Brain microvascular endothelial cell (primary cell): ENCODE measurements around the gene ZNF765.
"Not testable (repeated sequence)": the region's sequence is repeated elsewhere in the genome, so short reads cannot be mapped to it uniquely, and the experiment has no call there.

Source experiments
- DNase-seq: peaks from one replicate; pipeline ENCODE4 v3.0.0-alpha.2; 2020
- H3K27ac ChIP-seq: fragments of 250-450 bp; sonication (Bioruptor Pico); 2 replicates; pipeline ENCODE4 v1.5.1; 2020; ENCODE audit warnings: mild to moderate bottlenecking, moderate library complexity
- H3K27me3 ChIP-seq: fragments of 250-450 bp; sonication (Bioruptor Pico); replicated peaks from 2 replicates; pipeline ENCODE4 v1.5.1; 2020; ENCODE audit warnings: mild to moderate bottlenecking
- H3K36me3 ChIP-seq: fragments of 250-450 bp; sonication (Bioruptor Pico); replicated peaks from 2 replicates; pipeline ENCODE4 v1.5.1; 2020; ENCODE audit warnings: mild to moderate bottlenecking
- H3K4me3 ChIP-seq: 2 replicates; pipeline ENCODE4 v1.5.1; 2011; ENCODE audit warnings: low read depth, mild to moderate bottlenecking, control low read depth, low read length, moderate library complexity
- in situ Hi-C: cut with HindIII; loops from 2 replicates; pipeline ENCODE4 v1.10.0; 2017; ENCODE audit warnings: low sequenced_read_pairs, low pct_ligation_motif_present
- TF ChIP-seq, protein P1 (sequence below): IDR thresholded peaks from 2 replicates; pipeline ENCODE4 v1.5.1; 2011; ENCODE audit warnings: low read depth, mild to moderate bottlenecking, moderate library complexity, low read length, control low read depth, inconsistent platforms; ENCODE audit errors: missing control alignments

The ZNF765 gene

DNA sequence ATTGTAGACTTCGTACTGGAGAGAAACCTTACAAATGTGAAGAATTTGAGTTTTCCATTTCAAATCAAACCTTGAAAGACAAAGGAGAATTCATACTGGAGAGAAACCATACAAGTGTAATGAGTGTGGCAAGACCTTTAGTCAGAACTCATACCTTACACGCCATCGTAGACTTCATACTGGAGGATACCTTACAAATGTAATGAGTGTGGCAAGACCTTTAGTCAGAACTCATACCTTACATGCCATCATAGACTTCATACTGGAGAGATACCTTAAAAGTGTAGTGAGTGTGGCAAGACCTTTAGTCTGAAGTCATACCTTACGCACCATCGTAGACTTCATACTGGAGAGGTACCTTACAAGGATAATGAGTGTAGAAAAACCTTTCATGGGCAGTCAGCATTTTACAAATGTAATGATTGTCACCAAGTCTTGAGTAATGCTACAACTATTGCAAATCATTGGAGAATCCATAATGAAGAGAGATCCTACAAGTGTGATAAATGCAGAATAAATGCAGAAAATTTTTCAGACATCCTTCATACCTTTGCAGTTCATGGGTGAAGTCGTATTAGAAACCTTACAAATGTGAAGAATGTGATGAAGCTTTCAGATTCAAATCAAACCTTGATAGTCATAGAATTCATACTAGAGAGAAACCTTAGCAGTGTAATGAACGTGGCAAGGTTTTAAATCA lies 14.7 kb downstream of the ZNF765 start:
- TF ChIP-seq, protein P1, sequence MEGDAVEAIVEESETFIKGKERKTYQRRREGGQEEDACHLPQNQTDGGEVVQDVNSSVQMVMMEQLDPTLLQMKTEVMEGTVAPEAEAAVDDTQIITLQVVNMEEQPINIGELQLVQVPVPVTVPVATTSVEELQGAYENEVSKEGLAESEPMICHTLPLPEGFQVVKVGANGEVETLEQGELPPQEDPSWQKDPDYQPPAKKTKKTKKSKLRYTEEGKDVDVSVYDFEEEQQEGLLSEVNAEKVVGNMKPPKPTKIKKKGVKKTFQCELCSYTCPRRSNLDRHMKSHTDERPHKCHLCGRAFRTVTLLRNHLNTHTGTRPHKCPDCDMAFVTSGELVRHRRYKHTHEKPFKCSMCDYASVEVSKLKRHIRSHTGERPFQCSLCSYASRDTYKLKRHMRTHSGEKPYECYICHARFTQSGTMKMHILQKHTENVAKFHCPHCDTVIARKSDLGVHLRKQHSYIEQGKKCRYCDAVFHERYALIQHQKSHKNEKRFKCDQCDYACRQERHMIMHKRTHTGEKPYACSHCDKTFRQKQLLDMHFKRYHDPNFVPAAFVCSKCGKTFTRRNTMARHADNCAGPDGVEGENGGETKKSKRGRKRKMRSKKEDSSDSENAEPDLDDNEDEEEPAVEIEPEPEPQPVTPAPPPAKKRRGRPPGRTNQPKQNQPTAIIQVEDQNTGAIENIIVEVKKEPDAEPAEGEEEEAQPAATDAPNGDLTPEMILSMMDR: no peak
- no peak for DNase-seq
- in situ Hi-C loops: no loop called here
- peaks cover 29% of the 10 kb centered on the region for H3K36me3 ChIP-seq
- no peaks in the 10 kb centered on the region for H3K27me3 ChIP-seq
- H3K27ac ChIP-seq: no peak overlapping the region
- no peak overlapping the region for H3K4me3 ChIP-seq

DNA sequence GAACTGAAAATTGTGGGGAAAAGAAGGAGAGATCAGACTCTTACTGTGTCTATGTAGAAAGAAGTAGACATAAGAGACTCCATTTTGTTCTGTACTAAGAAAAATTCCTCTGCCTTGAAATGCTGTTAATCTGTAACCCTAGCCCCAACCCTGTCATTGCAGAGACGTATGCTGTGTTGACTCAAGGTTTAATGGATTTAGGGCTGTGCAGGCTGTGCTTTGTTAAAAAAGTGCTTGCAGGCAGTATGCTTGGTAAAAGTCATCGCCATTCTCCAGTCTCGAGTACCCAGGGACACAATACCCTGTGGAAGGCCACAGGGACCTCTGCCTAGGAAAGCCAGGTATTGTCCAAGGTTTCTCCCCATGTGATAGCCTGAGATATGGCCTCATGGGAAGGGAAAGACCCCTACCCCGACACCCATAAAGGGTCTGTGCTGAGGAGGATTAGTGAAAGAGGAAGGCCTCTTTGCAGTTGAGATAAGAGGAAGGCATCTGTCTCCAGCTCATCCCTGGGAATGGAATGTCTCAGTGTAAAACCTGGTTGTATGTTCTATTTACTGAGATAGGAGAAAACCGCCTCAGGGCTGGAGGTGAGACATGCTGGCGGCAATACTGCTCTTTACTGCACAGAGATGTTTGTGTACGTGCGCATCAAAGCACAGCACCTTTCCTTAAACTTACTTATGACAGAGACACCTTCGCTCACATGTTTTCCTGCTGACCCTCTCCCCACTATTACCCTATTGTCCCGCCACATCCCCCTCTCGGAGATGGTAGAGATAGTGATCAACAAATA lies 25.8 kb downstream of the ZNF765 start:
- in situ Hi-C loops, H3K4me3 ChIP-seq, H3K27ac ChIP-seq, H3K27me3 ChIP-seq, DNase-seq, H3K36me3 ChIP-seq: not testable (repeated sequence)

DNA sequence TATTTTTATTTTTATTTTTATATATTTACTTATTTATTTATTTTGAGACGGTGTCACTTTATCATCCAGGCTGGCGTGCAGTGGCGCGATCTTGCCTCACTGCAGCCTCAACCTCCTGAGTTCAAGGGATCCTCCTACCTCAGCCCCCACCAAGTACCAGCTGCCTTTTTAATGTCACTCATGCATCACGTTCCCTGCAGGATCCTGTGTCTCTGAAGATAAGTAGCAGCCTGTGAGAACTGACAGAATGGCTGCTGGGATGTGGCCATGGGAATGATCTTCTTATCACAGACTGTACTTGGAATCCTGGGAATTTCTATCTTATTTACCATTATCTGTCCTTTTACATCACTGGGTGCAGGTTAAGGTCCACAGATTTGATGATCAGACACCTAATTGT lies 27.6 kb downstream of the ZNF765 start:
- DNase-seq: no peak
- in situ Hi-C loops: no loop called here
- Histone ChIP-seq H3K4me3 (no peak overlapping the region), H3K27me3 (no peaks in the 10 kb centered on the region), H3K36me3 (no peaks in the 10 kb centered on the region), H3K27ac (no peak overlapping the region)
- TF ChIP-seq, protein P1: no peak

DNA sequence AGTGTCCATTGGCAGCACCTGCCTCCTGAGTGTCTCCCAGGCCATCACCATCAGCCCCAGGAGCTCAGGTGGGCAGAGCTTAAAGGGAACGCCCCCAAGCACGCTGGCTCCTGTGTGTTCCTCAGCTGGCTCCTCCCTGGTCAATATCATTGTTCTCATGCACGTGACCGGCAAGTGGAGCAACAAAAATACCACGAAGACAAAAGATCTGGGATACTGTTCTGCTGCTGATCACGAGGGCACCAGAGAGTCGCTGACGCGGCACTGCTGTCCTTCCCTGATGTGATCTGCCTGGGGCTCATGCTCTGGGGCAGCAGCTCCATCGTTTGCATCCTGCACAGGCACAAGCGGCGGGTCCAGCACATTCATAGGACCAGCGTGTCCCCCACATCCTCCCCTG lies 28.1 kb downstream of the ZNF765 start:
- H3K27me3 ChIP-seq, H3K27ac ChIP-seq, H3K36me3 ChIP-seq, H3K4me3 ChIP-seq, DNase-seq, in situ Hi-C loops: not testable (repeated sequence)

DNA sequence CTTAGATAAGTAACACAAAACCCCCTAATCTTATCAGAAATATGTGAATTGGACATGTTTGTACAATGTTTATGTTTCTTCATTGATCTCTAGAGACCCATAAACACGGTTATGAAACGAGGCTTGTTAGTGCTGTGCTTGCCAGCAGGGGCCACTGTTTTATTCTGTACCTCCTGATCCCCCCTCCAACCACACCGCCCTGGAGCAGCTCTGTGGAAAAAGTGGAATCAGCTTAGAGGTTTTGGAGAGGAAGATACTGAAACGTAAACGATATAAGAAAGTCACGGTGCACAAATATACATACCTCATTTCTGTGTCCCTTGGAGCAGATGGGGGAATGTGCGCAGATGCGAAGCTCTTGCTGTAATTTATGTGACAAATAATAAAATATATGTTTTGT lies 28.7 kb downstream of the ZNF765 start:
- H3K4me3 ChIP-seq, in situ Hi-C loops, H3K27me3 ChIP-seq, H3K27ac ChIP-seq, H3K36me3 ChIP-seq: not testable (repeated sequence)
- peak; percentile 6 for DNase-seq

DNA sequence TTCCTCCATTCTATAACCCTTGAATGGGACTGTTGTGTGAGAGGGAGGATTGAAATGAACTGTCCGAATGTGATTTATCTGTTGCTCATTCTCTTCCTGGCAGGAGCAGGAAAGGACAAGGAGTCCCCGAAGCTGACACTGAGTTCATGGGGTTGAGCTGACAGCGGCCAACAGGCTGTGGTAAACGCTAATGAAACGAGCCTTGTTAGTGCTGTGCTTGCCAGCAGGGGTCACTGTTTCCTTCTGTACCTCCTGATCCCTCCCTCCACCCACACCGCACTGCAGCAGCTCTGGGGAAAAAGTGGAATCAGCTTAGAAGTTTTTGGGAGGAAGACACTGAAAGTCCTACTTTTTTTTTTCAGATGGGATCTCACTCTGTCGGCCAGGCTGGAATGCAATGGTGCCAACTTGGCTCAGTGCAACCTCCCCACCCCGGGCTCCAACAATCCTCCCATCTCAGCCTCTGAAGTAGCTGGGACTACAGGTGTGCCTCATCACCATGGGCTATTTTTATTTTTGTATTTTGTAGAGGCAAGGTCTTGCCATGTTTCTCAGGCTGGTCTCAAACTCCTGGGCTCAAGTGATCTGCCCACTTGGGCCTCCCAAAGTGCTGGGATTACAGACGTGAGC lies 30.1 kb downstream of the ZNF765 start:
- no peaks in the 10 kb centered on the region for H3K36me3 ChIP-seq
- DNase-seq: peak; percentile 62
- no peaks in the 10 kb centered on the region for H3K27me3 ChIP-seq
- TF ChIP-seq, protein P1: peak; percentile 77
- H3K27ac ChIP-seq: no peak overlapping the region
- in situ Hi-C loops: no loop called here
- no peak overlapping the region for H3K4me3 ChIP-seq

DNA sequence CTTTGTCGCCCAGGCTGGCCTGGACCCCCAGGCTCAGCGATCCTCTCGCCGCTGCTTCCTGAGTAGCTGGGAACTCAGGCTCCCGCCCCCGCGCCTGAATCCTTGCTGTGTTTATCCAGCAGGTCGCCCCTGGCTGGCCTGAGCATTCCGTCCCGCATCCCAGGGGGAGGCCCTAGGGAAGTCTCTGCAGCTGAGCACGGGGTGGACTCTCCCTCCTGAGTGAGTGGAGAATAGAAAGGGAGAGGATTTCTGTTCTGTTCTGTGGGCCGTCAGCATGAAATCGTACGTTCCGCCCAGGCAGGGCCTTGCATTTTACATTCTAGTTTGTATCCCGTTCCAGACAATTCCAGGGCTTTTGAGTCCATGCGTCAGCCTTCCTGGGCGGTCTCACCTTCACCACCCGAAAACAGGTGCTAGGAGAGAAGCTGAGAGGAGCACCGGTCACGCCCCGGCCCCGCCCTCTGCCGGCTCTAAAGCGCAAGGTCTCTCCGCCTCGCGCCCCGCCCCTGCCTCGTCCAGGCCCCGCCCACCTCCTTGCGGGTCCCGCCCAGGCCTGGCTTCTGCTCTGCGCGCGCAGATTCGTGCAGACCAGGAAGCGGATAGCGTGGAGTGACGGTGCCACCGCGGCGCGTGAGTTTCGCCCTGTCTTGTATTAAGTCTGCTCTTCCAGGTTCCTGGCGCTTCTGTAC lies 36.6 kb downstream of the ZNF765 start, which contains the start of gene ZNF761:
TSS of gene ZNF761 (plus strand) at position 586 of the 689 bp plus-strand sequence. CDS start 15,285 bp downstream, outside the sequence.
- Histone ChIP-seq H3K4me3 (peak within 1 kb of the TSS; percentile 81), H3K27me3 (no peaks in the 10 kb centered on the region), H3K27ac (peak within 1 kb of the TSS; percentile 64), H3K36me3 (peaks cover 8% of the 10 kb centered on the region)
- TF ChIP-seq, protein P1: peak; percentile 59
- in situ Hi-C loops: no loop called here
- DNase-seq: peak; percentile 87
